ENCODE data around the gene SLC1A2.
A peak's percentile ranks its signal among the peaks of the same experiment; 100 is the strongest.

SLC1A2 gene

GRCh38 chr11:35348898-35349687 lies 70.3 kb downstream of the SLC1A2 start:
- no peak for DNase-seq (ENCODE audit: low read depth)

- DNase-seq (ENCODE audit: low read depth): no peak
Measured at GRCh38 chr11:35347921-35348331, 71.4 kb downstream of the SLC1A2 start.

- no peak for DNase-seq (ENCODE audit: low read depth)
Measured at GRCh38 chr11:35347173-35347878, 72.0 kb downstream of the SLC1A2 start.

GRCh38 chr11:35346472-35347156 lies 72.7 kb downstream of the SLC1A2 start:
- DNase-seq (ENCODE audit: low read depth): no peak

GRCh38 chr11:35344681-35345574 lies 74.4 kb downstream of the SLC1A2 start:
- DNase-seq (ENCODE audit: low read depth): no peak

GRCh38 chr11:35343033-35343598 lies 76.2 kb downstream of the SLC1A2 start:
- no peak for DNase-seq (ENCODE audit: low read depth)

- no peak for DNase-seq (ENCODE audit: low read depth)
Measured at GRCh38 chr11:35340715-35341114, 78.6 kb downstream of the SLC1A2 start.

- DNase-seq (ENCODE audit: low read depth): no peak
Measured at GRCh38 chr11:35340071-35340470, 79.3 kb downstream of the SLC1A2 start.

GRCh38 chr11:35338921-35339320 lies 80.4 kb downstream of the SLC1A2 start:
- DNase-seq (ENCODE audit: low read depth): no peak

GRCh38 chr11:35337914-35338305 lies 81.4 kb downstream of the SLC1A2 start:
- no peak for DNase-seq (ENCODE audit: low read depth)

- DNase-seq (ENCODE audit: low read depth): peak; percentile 99
Measured at GRCh38 chr11:35337136-35337913, 82.0 kb downstream of the SLC1A2 start.

GRCh38 chr11:35336726-35337125 lies 82.6 kb downstream of the SLC1A2 start:
- no peak for DNase-seq (ENCODE audit: low read depth)

- no peak for DNase-seq (ENCODE audit: low read depth)
Measured at GRCh38 chr11:35335226-35335625, 84.1 kb downstream of the SLC1A2 start.

GRCh38 chr11:35334385-35335090 lies 84.8 kb downstream of the SLC1A2 start:
- DNase-seq (ENCODE audit: low read depth): no peak

GRCh38 chr11:35332524-35332923 lies 86.8 kb downstream of the SLC1A2 start:
- no peak for DNase-seq (ENCODE audit: low read depth)

GRCh38 chr11:35330931-35331330 lies 88.4 kb downstream of the SLC1A2 start:
- no peak for DNase-seq (ENCODE audit: low read depth)

GRCh38 chr11:35330156-35330889 lies 89.0 kb downstream of the SLC1A2 start:
- DNase-seq (ENCODE audit: low read depth): no peak

GRCh38 chr11:35327829-35328228 lies 91.5 kb downstream of the SLC1A2 start:
- DNase-seq (ENCODE audit: low read depth): no peak

- DNase-seq (ENCODE audit: low read depth): no peak
Measured at GRCh38 chr11:35326266-35326879, 93.0 kb downstream of the SLC1A2 start.
